GM20431 (cell line): ENCODE data around the gene C1orf174.

ENCODE experiments used
- in situ Hi-C: fragments of 300-500 bp; cut with MseI, MboI; formaldehyde crosslinking; loops from one replicate; pipeline ENCODE4 v1.15.0; 2020; ENCODE audit warnings: low sequenced_read_pairs; ENCODE audit not compliant: unreplicated experiment

Gene C1orf174

DNA sequence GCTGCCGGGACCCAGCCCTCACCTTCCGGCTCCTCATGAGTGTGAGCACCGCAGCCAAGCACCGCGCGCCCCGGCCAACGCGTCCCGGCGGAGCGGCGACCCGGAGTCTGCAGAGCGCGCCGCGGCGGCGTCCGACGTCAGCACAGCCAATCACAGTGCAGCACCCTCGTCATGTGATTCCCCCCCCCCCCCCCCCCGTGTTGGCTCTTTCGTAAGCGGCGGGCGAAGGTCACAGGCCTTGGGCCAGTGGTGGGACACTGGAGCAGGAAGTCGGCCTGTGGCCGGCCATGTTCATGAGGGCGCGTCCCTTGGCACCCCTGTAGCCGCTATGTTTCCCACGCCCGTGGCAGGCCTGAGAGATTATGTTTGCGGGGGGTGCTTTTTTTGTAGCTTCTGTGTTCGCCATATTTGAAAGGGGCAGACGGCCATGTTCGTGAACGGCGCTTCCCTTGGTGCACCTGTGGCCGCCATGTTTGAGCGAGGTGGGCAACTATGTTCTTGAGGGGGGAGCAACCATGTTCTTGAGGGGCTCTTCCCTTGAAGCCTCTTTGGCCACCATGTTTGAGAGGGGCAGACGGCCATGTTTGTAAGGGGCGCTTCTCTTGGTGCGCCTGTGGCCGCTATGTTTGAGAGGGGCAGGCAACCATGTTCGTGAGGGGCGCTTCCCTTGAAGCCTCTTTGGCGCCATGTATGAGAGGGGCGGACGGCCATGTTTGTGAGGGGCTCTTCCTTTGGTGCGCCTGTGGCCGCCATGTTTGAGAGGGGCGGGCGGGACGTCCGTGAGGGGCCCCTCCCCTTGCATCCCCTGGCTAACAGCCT, at the start of gene C1orf174:
C1orf174 (minus strand) TSS at position 123 of the 819 bp plus-strand sequence; CDS start at position 37, 86 bp downstream.
- in situ Hi-C loops: loop anchor here (25.0 kb wide), 1 partner anchor 1837 kb away; no protein-coding TSS in a partner anchor

DNA sequence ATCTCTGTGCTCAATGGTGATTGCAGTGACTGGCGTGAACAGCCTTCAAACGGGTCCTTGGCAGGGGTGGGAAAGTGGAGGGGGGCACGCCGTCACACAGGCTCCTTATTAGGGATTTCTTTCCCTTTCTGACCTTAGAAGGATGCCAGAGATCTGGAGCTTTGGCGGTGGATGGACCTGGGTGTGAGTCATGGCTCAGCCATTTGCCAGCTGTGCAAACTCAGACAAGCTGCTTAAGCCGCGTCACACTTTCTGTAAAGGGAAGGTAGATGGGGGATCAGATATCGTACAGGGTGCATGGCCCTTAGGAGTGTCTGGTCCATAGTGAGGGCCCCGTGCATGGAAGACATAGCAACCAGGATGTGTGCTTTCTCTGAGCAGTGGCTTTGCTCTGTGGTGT, 48.3 kb upstream of the C1orf174 start:
- in situ Hi-C loops: no loop called here

DNA sequence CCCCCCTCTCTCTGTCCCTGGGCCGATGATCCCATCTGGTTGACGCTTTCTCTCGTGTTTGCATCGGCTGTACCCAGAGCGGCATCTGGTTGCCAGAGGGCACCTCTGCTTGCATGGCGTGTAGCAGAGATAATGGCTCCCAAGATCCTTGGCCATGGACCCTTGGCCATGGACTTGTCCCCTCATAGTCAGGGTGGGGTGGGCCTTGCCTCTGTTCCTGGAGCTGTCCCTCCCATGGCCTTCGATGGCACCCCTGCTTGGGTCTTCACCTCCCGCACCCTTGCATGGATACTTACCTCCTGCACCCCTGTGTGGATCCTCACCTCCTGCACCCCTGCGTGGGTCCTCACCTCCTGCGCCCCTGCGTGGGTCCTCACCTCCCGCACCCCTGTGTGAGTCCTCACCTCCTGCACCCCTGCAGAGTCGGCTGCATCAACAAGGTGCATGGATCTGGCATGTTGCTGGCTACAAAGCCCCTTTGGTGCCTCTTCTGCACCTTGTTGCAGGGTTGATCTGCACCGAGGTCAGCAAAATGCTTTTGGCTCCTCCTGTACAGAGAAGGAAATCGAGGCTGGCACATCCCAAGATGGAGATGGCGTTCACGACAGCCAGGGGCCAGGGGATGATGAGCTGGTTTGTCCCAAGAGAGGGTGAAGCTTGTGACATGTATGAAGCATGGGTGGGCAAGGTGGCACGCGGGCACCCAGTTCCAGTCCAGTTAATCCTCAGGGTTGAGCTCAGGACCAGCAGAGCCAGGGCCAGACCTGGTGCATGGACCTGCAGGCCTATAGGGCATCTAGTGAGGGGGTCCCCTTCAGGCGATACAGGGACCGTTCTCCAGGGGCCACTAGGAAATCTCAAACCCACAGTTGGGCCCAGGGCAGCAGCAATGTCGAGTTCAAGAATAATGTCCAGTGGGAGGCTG, 46.1 kb upstream of the C1orf174 start:
- in situ Hi-C loops: no loop called here

GRCh38 chr1:3945222-3945621, 45.1 kb upstream of the C1orf174 start:
- in situ Hi-C loops: no loop called here

DNA sequence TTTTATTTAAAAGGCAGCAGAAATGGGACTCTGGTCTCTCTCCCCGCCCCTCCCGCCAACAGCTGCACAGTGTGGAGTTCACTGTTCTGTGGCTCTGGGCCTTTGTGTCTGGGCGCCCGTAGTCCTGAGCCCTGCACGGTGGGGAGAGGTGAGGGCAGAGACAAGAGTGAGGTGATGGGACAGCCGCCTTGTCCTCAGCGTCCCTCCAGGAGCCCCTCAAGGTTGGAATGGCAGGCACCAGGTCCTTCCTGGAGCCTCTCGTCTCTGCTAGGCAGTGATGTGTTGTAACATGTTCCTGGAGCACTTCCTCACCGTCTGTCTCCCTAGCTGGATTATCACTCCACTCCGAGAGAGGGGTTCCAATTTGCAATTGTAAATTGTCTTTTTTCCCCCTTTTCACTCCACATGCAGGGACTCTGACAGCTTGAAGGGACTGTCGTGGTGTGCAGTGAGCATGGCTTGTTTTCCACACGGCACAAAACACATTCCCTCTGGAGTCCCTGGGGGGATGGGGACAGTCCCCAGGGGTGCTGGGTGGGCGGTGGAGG, 44.6 kb upstream of the C1orf174 start:
- in situ Hi-C loops: no loop called here

- in situ Hi-C loops: no loop called here
Measured at GRCh38 chr1:3943806-3944577, 43.9 kb upstream of the C1orf174 start.

DNA sequence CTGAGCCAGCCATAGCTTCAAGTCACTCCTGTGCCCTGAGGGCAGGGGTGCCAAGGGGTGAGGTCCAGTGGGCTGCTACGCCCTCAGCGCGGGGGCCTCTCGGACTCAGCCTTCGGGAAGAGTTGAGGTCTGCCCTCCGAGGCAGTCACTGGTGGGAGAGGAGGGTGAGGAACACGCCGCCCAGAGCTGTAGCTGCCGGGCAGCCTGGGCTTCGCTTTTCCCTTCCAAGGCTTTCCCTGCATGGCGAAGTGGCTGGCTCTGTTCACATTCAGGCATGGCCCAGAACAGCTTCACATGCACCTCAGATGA, 43.0 kb upstream of the C1orf174 start:
- in situ Hi-C loops: no loop called here

GRCh38 chr1:3942416-3943122, 42.5 kb upstream of the C1orf174 start:
- in situ Hi-C loops: no loop called here

GRCh38 chr1:3940754-3941345, 40.8 kb upstream of the C1orf174 start:
- in situ Hi-C loops: no loop called here

DNA sequence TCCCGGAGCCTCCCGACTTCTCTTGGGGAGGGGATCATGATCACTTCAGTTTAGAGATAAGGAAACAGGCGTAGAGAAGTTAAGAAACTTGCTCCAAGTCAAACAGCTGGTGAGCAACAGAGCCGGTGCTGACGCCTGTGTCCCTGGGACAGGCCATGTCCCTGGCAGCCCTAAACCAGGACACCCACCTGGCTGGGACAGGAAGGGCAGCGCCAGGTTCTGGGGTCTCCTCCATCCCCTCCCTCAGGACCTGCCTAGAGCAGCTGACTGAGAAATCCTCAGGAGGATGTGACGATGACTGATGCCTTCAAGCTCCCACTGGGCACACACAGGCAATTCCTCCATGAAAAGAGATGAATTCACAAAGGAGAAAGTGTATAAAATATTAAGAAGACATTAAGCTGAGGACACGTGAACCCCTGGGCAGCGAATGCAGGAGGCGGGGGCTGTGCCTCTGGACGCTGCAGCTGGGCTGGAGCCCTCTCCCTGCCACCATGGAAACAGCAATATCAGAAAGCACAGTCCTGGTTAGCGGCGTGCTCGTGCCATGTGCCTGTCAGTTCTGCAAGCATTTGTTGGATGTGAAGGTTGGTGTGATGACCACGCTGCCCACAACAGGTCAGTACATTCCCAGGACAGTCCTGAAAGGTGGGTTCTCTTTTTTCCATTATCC, 40.1 kb upstream of the C1orf174 start:
- in situ Hi-C loops: no loop called here

- in situ Hi-C loops: no loop called here
Measured at GRCh38 chr1:3939242-3940080, 39.4 kb upstream of the C1orf174 start.

DNA sequence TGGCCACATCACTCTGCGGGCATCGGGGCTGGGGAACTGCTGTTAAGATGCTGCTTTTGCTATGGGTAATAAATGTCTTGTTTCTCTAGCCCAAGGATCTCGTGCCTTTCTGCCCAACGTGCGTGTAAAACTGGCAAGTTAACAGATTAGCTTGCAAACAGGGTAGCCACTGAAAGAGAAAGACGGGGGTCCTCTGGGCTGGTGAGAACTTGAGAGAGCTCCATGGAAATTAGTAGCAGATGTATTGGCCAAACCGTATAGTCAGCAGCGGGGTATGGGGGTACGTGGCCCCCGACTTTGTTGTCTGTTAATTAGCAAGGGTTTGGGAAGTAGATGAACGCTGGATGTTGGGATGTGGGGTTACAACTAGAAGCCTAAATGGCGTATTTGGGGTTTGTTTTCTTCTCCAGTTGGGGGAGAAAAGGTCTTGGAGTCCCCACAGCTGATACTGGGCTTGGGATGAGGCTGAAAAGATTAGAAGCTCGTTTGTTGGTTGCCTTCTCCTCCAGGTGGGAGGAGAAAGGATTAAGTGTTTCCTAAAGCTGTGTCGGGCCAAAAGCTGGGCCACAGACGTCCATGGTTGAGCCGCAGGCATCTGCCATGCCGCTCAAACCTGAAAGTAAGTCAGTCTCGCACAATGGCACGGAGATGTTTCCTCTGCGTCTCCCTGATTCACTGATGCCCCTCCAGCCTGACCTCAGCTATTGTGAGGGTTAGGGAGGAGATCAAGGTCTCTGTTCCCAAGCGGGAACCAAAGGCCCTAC, 32.3 kb upstream of the C1orf174 start:
- in situ Hi-C loops: no loop called here

- in situ Hi-C loops: no loop called here
Measured at GRCh38 chr1:3931007-3931912, 31.2 kb upstream of the C1orf174 start.

DNA sequence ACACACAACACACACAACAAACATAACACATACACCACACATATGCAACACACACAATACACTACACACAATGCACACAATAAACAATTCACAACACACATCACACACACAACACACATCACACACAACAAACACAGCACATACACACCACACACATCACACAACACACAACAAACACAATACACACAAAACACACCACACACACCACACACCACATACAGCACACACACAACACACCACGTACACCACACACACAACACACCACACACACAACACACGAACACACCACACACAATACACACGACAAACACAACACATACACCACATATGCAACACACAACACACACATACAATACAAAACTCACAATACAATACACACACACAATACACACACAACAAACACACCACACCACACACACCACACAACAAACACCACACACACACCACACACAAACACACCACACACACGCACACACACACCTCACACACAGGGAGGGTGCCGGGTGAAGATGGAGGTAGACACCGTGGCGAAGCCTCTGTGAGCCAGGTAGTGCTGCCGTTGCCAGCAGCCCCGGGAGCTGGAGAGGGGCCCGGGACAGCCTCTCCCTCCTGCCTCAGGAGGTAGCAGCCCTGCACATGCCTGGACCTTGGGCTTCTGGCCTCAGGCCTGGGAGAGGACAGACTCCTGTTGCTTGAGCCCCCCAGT, 30.4 kb upstream of the C1orf174 start:
- in situ Hi-C loops: no loop called here

DNA sequence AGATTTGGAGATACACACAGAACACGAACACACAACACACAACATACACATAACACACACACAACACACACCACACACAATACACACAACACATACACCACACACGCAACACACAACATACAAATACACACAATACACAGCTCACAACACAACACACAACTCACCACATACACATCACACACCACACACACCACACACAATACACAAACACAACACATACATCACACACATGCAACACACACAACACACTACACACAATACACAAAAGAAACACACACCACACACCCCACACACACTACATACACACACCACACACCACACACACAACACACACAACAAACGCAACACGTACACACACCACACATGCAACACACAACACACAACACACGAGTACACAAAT, 29.1 kb upstream of the C1orf174 start:
- in situ Hi-C loops: no loop called here
